Stimulated activated naive CD8-positive, alpha-beta T cell treated with anti-CD3 and anti-CD28 coated beads, Interleukin-15, Interleukin-2, amounts not matched to agents 100 U/mL and 50 U/mL, for 24 hours (primary cell): ENCODE data around the gene ECEL1.

ENCODE experiments used
- ATAC-seq: fragments of 150-1000 bp; cut with Tn5 transposase; one replicate; pipeline ENCODE4 v1.10.0; 2021
- DNase-seq: peaks from one replicate; pipeline ENCODE4 v3.0.0; 2021

ECEL1 gene

GRCh38 chr2:232483923-232484627 is 3.6 kb downstream of the ECEL1 start:
- ATAC-seq: no peak
- DNase-seq: peak; percentile 1

GRCh38 chr2:232483311-232483922 is 4.2 kb downstream of the ECEL1 start:
- no peak for ATAC-seq
- peak; percentile 0 for DNase-seq

GRCh38 chr2:232482301-232483238 is 5.1 kb downstream of the ECEL1 start:
- ATAC-seq (no peak), DNase-seq (no peak)

GRCh38 chr2:232481322-232482140 is 6.1 kb downstream of the ECEL1 start:
- no peak for ATAC-seq
- no peak for DNase-seq

GRCh38 chr2:232480201-232481190 is 7.1 kb downstream of the ECEL1 start:
- ATAC-seq (no peak), DNase-seq (no peak)

- DNase-seq (no peak), ATAC-seq (no peak)
Measured at GRCh38 chr2:232479341-232480200, 8.1 kb downstream of the ECEL1 start.

GRCh38 chr2:232478571-232479340 is 8.9 kb downstream of the ECEL1 start:
- DNase-seq (no peak), ATAC-seq (no peak)

- ATAC-seq: no peak
- no peak for DNase-seq
Measured at GRCh38 chr2:232477751-232478510, 9.7 kb downstream of the ECEL1 start.

GRCh38 chr2:232476791-232477190 is 10.8 kb downstream of the ECEL1 start:
- no peak for DNase-seq
- ATAC-seq: no peak

- ATAC-seq (no peak), DNase-seq (no peak)
Measured at GRCh38 chr2:232476045-232476444, 11.6 kb downstream of the ECEL1 start.

GRCh38 chr2:232473467-232473890 is 14.2 kb downstream of the ECEL1 start:
- ATAC-seq (no peak), DNase-seq (peak; percentile 0)

- ATAC-seq: no peak
- no peak for DNase-seq
Measured at GRCh38 chr2:232466221-232466620, 21.4 kb downstream of the ECEL1 start.

- no peak for DNase-seq
- ATAC-seq: no peak
Measured at GRCh38 chr2:232465061-232465460, 22.6 kb downstream of the ECEL1 start.

- ATAC-seq (no peak), DNase-seq (no peak)
Measured at GRCh38 chr2:232464544-232464885, 23.1 kb downstream of the ECEL1 start.

GRCh38 chr2:232463701-232464543 is 23.7 kb downstream of the ECEL1 start:
- DNase-seq (no peak), ATAC-seq (no peak)

GRCh38 chr2:232460171-232460570 is 27.5 kb downstream of the ECEL1 start:
- peak; percentile 1 for DNase-seq
- ATAC-seq: no peak

GRCh38 chr2:232459419-232460035 is 28.1 kb downstream of the ECEL1 start:
- DNase-seq (peak; percentile 1), ATAC-seq (no peak)
